MV-4-11 (cell line): ENCODE measurements around the gene DENND1A.

ENCODE experiments used
- DNase-seq: peaks from one replicate; lab custom pipeline; 2025; lab: John Stamatoyannopoulos, UW

DENND1A gene

DNA sequence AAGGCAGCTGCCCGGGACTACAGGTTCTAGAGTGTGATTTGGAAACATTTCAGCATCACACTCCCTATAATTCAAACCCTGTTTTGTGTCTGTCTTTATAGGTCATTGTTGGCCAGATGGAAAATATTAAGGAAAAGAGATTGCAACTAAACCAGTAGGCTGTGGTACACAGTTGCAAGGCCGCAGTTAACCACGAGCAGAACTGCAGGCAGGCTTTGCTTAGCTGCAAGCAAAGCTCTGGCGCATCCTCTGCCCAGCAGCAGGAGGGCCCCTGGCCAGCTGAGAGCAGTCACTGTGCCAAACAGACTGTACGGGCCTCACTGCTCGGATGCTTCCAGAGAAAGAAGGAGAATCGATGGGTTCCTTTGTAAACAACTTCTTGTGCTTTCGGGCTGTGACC, 204.5 kb downstream of the DENND1A start:
- DNase-seq: peak; percentile 6

GRCh38 chr9:123724211-123724796, 205.6 kb downstream of the DENND1A start:
- DNase-seq: no peak

- no peak for DNase-seq
Measured at GRCh38 chr9:123723135-123723875, 206.6 kb downstream of the DENND1A start.

- DNase-seq: no peak
Measured at GRCh38 chr9:123722378-123722777, 207.5 kb downstream of the DENND1A start.

DNA sequence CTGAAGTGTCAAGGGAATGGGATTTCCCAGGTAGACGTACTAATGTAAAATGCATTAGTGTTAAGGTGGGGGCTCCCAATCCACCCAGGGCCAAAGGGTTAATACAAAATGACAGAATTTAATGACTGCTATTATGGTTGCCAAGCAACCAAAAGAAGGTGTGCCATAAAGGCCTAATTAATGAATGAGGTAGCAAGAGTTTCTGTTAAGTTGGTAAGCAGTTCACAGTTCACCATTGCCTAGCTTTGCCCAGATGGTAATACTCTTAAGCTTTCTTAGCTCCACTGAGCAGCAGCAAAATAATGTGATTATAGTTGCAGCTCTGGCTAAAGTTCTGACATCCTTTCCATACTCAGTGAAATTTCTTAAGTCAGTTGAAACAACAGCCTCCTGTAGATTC, 211.7 kb downstream of the DENND1A start:
- no peak for DNase-seq

DNA sequence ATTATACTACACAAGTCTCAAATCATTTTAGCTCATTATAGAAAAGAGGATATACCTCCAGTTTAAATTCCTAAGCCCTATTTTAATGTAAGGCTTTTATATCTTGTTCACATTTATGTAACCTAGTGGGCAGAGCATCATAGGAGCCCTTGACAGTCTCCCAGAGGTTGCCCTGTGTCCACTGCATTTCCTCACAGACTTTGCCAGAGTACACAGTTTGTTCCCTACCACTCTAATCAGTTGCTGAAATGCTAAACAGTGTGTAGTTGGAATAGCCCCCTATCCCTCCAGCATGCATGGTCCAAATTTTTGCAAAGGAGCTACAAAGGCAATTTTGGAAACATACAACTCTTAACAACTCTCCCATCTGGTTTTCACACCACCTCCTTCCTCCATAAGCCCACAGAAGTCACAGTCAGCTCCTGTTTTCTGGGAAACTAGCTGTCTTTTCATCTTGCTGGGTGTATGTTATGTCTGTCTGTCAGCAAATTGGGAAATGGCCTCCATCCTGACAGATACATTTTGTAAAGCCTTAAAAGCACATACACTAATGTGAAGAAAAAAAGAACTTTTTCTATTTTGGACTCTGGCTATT, 212.2 kb downstream of the DENND1A start:
- no peak for DNase-seq

DNA sequence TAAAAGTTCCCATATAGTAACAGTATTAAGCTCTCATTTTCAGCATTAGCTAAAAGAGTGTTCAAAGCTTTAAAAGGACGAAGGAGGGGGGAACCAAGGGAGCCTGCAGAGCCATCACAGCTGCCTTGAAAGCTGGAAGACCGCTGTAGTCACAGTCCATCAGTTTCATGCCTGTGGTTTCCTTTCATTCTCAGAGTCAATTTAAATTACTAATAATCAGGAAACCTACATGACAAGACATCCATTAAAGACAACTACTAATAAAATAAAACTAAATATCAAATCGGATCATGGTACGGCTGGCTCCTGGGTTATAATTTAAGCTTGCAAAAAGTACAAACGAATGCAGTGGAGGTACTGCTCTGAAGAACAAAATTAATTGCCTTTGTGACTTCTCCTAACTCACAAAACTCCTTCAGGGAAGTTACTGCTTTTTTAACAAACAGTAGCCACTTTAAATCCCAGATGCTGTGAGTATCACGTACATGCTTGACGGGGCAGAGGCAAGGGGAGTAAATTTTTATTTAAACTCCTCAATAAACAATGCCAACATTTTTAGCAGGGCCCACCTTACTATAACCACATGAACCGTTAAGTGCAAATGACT, 213.5 kb downstream of the DENND1A start:
- no peak for DNase-seq

GRCh38 chr9:123715258-123715657, 214.7 kb downstream of the DENND1A start:
- no peak for DNase-seq

GRCh38 chr9:123713282-123713681, 216.6 kb downstream of the DENND1A start:
- DNase-seq: no peak

- no peak for DNase-seq
Measured at GRCh38 chr9:123712399-123712798, 217.5 kb downstream of the DENND1A start.

GRCh38 chr9:123710299-123710698, 219.6 kb downstream of the DENND1A start:
- DNase-seq: no peak

GRCh38 chr9:123702483-123702882, 227.4 kb downstream of the DENND1A start:
- DNase-seq: no peak

GRCh38 chr9:123697686-123698085, 232.2 kb downstream of the DENND1A start:
- no peak for DNase-seq

DNA sequence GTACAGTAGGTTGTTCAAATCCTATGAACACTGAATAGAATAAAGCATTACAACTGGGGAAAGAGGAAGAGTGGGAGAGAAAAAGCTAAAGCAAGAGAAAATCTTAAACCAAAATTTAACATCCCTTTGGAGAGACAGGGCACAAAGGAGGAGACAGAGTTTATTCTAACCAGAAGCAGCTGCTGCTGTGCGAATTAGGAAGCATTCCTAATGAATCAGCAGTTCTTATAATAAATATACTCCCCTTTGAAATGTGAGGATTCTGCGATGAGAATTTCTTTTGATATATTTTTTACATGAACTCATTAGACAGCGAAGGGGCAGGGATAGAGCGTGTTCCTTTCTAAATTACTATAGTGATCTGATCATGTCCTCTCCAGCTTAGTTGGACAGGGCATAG, 233.4 kb downstream of the DENND1A start:
- DNase-seq: no peak

- no peak for DNase-seq
Measured at GRCh38 chr9:123695386-123695785, 234.5 kb downstream of the DENND1A start.

- DNase-seq: no peak
Measured at GRCh38 chr9:123691765-123692303, 238.1 kb downstream of the DENND1A start.

DNA sequence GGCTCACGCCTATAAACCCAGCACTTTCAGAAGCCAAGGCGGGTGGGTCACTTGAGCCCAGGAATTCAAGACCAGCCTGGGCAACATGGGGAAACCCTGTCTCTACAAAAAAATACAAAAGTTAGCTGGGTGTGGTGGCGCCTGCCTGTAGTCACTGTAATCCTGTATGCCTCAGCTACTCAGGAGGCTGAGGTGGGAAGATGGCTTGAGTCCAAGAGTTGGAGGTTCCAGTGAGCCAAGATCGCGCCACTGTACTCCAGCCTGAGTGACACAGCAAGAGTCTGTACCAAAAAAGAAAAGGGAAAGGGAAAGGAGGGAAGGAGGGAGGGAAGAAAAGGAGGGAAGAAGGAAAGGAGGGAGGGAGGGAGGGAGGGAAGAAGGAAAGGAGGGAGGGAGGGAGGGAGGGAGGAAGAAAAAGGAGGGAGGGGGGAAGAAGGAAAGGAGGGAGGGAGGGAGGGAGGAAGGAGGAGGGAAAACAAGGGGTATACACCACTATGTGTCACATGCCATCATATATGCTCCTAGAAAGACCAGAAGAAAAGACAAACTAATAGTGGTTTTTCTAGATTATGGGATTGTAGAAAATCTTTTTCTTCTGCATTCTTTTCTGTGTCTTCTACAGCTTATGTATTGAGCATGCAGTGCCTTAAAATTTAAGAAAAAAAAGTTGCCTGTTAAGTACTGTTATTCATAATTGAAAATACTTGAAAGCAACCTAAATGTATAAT, 240.1 kb downstream of the DENND1A start:
- no peak for DNase-seq

DNA sequence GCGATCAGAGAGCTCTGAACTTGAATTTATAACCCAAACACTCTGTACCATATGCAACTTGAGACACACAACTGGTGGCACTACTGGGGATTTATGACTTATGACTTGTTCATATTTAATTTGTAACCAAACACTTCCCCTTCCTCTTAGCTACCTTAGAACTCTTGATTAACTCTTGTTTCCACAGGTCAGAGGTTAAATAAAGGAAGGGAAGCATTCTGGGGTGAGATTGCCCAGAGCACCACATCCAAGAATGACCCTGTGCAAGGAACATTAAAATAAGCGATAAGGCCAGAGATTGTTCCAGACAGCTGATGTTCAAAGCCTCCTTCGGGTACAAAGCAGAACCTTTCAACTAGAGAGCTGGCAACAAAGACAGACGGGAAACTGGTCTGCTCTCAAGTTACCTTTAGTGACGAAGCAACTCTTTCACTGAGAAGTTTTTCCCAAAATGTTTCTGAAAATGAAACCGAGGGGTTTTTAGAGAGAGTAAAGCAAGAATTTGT, 242.6 kb downstream of the DENND1A start:
- DNase-seq: no peak

DNA sequence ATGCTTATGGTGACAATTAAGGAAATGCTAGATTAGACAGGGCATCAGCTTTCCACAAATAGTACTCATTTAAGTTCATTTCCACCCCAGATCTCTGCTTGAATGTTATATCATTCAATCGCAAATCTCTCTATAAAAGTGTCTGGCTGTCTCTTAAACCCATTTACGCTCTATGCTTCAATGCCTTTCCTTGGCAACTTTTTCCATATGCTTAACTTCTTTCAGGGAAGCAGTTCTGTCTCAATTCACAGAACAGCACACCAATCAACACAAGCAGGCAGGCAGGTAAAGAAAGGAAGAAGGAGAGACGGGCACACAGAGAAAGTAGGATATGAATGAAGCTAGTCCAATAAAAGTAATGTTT, 243.1 kb downstream of the DENND1A start:
- DNase-seq: no peak

DNA sequence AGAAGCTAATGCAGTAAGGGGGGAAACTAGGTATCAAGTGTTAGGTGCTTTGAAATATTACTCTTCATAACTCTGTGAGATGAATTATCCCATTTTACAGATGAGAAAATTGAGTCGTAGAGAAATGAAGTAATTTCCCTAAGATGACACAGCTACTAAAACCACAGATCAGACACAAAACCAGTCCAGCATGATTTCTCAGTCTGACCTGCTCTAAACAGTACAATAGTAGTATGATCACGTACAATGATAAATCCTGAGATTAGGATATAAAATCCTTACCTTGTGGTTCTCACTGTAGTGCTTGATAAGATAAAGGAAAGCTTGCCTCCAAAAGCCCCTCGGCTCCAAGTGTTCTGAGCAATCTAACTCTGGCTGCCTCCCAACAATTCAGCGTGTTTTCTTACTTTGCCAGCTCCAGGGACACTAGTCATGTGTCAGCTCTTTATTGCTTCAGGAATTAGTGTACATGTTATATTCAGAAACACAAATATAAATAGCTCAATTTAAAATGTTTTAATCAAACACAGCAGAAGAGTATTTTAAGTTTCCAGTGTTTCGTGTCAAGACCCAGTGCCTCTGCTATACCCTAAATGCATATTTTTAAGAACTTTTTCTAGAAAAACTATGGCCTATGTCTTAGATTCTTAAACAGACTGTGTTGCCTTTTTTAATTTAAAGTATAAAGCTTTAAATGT, 243.6 kb downstream of the DENND1A start:
- DNase-seq: no peak

- no peak for DNase-seq
Measured at GRCh38 chr9:123685489-123686083, 244.3 kb downstream of the DENND1A start.
